Endodermal cell (in vitro differentiated cells): Measurements from ENCODE around the gene HSD17B1. TPM values are rescaled to one million over a fixed set of nuclear protein-coding genes. Genes with fewer than 3 reads are reported as not detected.

Experiments
- DNase-seq: peaks from one replicate; pipeline ENCODE4 v3.0.0-alpha.2; 2017
- H3K27ac ChIP-seq: 2 replicates; pipeline ENCODE4 v1.5.1; 2013; ENCODE audit warnings: mild to moderate bottlenecking, low read depth, low read length, moderate library complexity
- H3K27me3 ChIP-seq: 2 replicates; pipeline ENCODE4 v1.6.1; 2013; ENCODE audit warnings: mild to moderate bottlenecking, low read length, moderate library complexity; ENCODE audit not compliant: insufficient read depth, control insufficient read depth, poor library complexity, severe bottlenecking
- H3K36me3 ChIP-seq: 2 replicates; pipeline ENCODE4 v1.7.0; 2013; ENCODE audit warnings: mild to moderate bottlenecking, low read length, moderate library complexity; ENCODE audit not compliant: control insufficient read depth, insufficient read depth
- H3K4me1 ChIP-seq: one replicate; pipeline ENCODE4 v1.7.0; 2013; ENCODE audit warnings: low read length; ENCODE audit not compliant: control insufficient read depth, insufficient read depth
- H3K4me3 ChIP-seq: 2 replicates; pipeline ENCODE4 v1.5.1; 2013; ENCODE audit warnings: mild to moderate bottlenecking, low read length, moderate library complexity
- H3K9ac ChIP-seq: 2 replicates; pipeline ENCODE4 v1.6.1; 2013; ENCODE audit warnings: mild to moderate bottlenecking, low read length, moderate library complexity; ENCODE audit not compliant: poor library complexity, severe bottlenecking; ENCODE audit errors: extremely low read depth
- H3K9me3 ChIP-seq: 2 replicates; pipeline ENCODE4 v1.6.1; 2013; ENCODE audit warnings: mild to moderate bottlenecking, low read length, moderate library complexity; ENCODE audit not compliant: control insufficient read depth
- H3K27ac Mint-ChIP-seq: 2 replicates; pipeline ENCODE4 v1.8.0; 2020; ENCODE audit warnings: mixed read lengths
- H3K27me3 Mint-ChIP-seq: 2 replicates; pipeline ENCODE4 v1.8.0; 2021; ENCODE audit warnings: mild to moderate bottlenecking, mixed read lengths; ENCODE audit not compliant: insufficient read depth
- H3K36me3 Mint-ChIP-seq: 2 replicates; pipeline ENCODE4 v1.8.0; 2020; ENCODE audit warnings: low read depth, mixed read lengths
- H3K4me1 Mint-ChIP-seq: 2 replicates; pipeline ENCODE4 v1.8.0; 2020; ENCODE audit warnings: mixed read lengths
- H3K4me3 Mint-ChIP-seq: 2 replicates; pipeline ENCODE4 v1.8.0; 2020; ENCODE audit warnings: mild to moderate bottlenecking, moderate library complexity, mixed read lengths
- H3K9me3 Mint-ChIP-seq: 2 replicates; pipeline ENCODE4 v1.8.0; 2020; ENCODE audit warnings: mild to moderate bottlenecking, mixed read lengths
- WGBS, 2 experiments: methylation state at CpG; one replicate each; pipeline versions ENCODE4 v1.1.5 to v1.1.7; 2013; ENCODE audit warnings: missing lambda C conversion rate in 2 of 2, mixed read lengths in 1 of 2; ENCODE audit not compliant: insufficient coverage in 1 of 2, insufficient read length in 1 of 2; 5-methylcytosine and 5-hydroxymethylcytosine counted together
- total RNA-seq, 2 donors: library from RNA; stranded (reverse); fragmentation: NEBNext Ultra II Directional in 1 of 2; extraction: Animal tissue kit (Norgen Biotek cat#: 25700) in 1 of 2; gene quantifications; 2 replicates in 1 of 2; 3 replicates in 1 of 2; pipeline ENCODE4 v1.2.1, GENCODE V29; 2021
- TF ChIP-seq, protein P1 (sequence below): fragments of 200-600 bp; sonication (generic); conservative IDR thresholded peaks from 2 replicates; pipeline ENCODE4 v1.5.0; 2021; ENCODE audit warnings: antibody characterized with exemption, mild to moderate bottlenecking

The HSD17B1 gene
- total RNA-seq, 2 donors from 2014 or later: 2.4 to 2.8 TPM

- peaks cover 42% of the 10 kb centered on the region for H3K36me3 Mint-ChIP-seq
- H3K4me1 Mint-ChIP-seq: peaks cover 16% of the 10 kb centered on the region
- TF ChIP-seq, protein P1, sequence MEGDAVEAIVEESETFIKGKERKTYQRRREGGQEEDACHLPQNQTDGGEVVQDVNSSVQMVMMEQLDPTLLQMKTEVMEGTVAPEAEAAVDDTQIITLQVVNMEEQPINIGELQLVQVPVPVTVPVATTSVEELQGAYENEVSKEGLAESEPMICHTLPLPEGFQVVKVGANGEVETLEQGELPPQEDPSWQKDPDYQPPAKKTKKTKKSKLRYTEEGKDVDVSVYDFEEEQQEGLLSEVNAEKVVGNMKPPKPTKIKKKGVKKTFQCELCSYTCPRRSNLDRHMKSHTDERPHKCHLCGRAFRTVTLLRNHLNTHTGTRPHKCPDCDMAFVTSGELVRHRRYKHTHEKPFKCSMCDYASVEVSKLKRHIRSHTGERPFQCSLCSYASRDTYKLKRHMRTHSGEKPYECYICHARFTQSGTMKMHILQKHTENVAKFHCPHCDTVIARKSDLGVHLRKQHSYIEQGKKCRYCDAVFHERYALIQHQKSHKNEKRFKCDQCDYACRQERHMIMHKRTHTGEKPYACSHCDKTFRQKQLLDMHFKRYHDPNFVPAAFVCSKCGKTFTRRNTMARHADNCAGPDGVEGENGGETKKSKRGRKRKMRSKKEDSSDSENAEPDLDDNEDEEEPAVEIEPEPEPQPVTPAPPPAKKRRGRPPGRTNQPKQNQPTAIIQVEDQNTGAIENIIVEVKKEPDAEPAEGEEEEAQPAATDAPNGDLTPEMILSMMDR: no peak
- H3K27me3 Mint-ChIP-seq: no peaks in the 10 kb centered on the region
- H3K9ac ChIP-seq: no peak overlapping the region
- no peak for DNase-seq
- H3K27ac ChIP-seq: no peak overlapping the region
- 96 to 98% methylated on average over 4 to 9 of the region's 9 CpGs for WGBS, 2 experiments
- peaks cover 27% of the 10 kb centered on the region for H3K36me3 ChIP-seq
- no peaks in the 10 kb centered on the region for H3K9me3 ChIP-seq
- no peaks in the 10 kb centered on the region for H3K9me3 Mint-ChIP-seq
- no peaks in the 10 kb centered on the region for H3K27me3 ChIP-seq
- no peak overlapping the region for H3K27ac Mint-ChIP-seq
- no peak overlapping the region for H3K4me3 Mint-ChIP-seq
- no peaks in the 10 kb centered on the region for H3K4me1 ChIP-seq
- H3K4me3 ChIP-seq: no peak overlapping the region
Measured at GRCh38 chr17:42512246-42512645, 40.5 kb upstream of the HSD17B1 start.

GRCh38 chr17:42512733-42513251, 39.9 kb upstream of the HSD17B1 start:
- TF ChIP-seq, protein P1: no peak
- Mint-ChIP-seq H3K27me3 (no peaks in the 10 kb centered on the region), H3K4me3 (no peak overlapping the region), H3K36me3 (peaks cover 48% of the 10 kb centered on the region), H3K27ac (no peak overlapping the region), H3K4me1 (peaks cover 13% of the 10 kb centered on the region), H3K9me3 (no peaks in the 10 kb centered on the region)
- Histone ChIP-seq H3K36me3 (peaks cover 26% of the 10 kb centered on the region), H3K4me1 (no peaks in the 10 kb centered on the region), H3K4me3 (no peak overlapping the region), H3K9me3 (no peaks in the 10 kb centered on the region), H3K27ac (no peak overlapping the region), H3K9ac (no peak overlapping the region), H3K27me3 (no peaks in the 10 kb centered on the region)
- DNase-seq: no peak
- 88 to 90% methylated on average over 1 to 6 of the region's 6 CpGs for WGBS, 2 experiments

GRCh38 chr17:42513686-42514085, 39.0 kb upstream of the HSD17B1 start:
- Mint-ChIP-seq H3K9me3 (no peaks in the 10 kb centered on the region), H3K27ac (no peak overlapping the region), H3K27me3 (no peaks in the 10 kb centered on the region), H3K36me3 (peaks cover 46% of the 10 kb centered on the region), H3K4me3 (no peak overlapping the region), H3K4me1 (peaks cover 8% of the 10 kb centered on the region)
- Histone ChIP-seq H3K9ac (no peak overlapping the region), H3K4me1 (peaks cover 2% of the 10 kb centered on the region), H3K9me3 (no peaks in the 10 kb centered on the region), H3K4me3 (no peak overlapping the region), H3K36me3 (peaks cover 27% of the 10 kb centered on the region), H3K27ac (no peak overlapping the region), H3K27me3 (no peaks in the 10 kb centered on the region)
- no peak for DNase-seq
- 95 to 99% methylated on average over 9 to 11 of the region's 11 CpGs for WGBS, 2 experiments
- TF ChIP-seq, protein P1: no peak
